Astrocyte (in vitro differentiated cells and primary cell): ENCODE results near the gene PLEKHG5. TPM values are rescaled to one million over a fixed set of nuclear protein-coding genes. Genes with fewer than 3 reads are reported as not detected.

Experiments
- DNase-seq: peaks from one replicate; pipeline ENCODE4 v3.0.0-alpha.2; 2010; ENCODE audit warnings: low read depth
- FAIRE-seq: peaks from 2 replicates; lab custom pipeline; 2011; peaks lifted over from hg19 to GRCh38; lab: Jason Lieb, UNC
- H2AFZ ChIP-seq: 2 replicates; pipeline ENCODE4 v1.6.0; 2012; ENCODE audit warnings: low read depth, low read length, inconsistent platforms
- H3K27ac ChIP-seq: 2 replicates; pipeline ENCODE4 v1.5.1; 2011; ENCODE audit warnings: low read depth, low read length, inconsistent platforms
- H3K27me3 ChIP-seq: 2 replicates; pipeline ENCODE4 v1.6.0; 2011; ENCODE audit warnings: low read length, inconsistent platforms; ENCODE audit not compliant: insufficient read depth
- H3K36me3 ChIP-seq: 2 replicates; pipeline ENCODE4 v1.5.1; 2011; ENCODE audit warnings: low read length, inconsistent platforms; ENCODE audit not compliant: insufficient read depth
- H3K4me1 ChIP-seq: 2 replicates; pipeline ENCODE4 v1.5.1; 2011; ENCODE audit warnings: low read length, inconsistent platforms; ENCODE audit not compliant: insufficient read depth
- H3K4me2 ChIP-seq: 2 replicates; pipeline ENCODE4 v1.6.0; 2012; ENCODE audit warnings: low read length, inconsistent platforms
- H3K4me3 ChIP-seq: 2 replicates; pipeline ENCODE4 v1.5.1; 2011; ENCODE audit warnings: low read depth, mild to moderate bottlenecking, low read length, inconsistent platforms; ENCODE audit not compliant: insufficient read depth
- H3K79me2 ChIP-seq: 2 replicates; pipeline ENCODE4 v1.6.0; 2012; ENCODE audit warnings: mild to moderate bottlenecking, low read length, inconsistent platforms; ENCODE audit not compliant: insufficient read depth
- H3K9ac ChIP-seq: 2 replicates; pipeline ENCODE4 v1.6.0; 2012; ENCODE audit warnings: mild to moderate bottlenecking, low read length, inconsistent platforms
- H3K9me3 ChIP-seq: 2 replicates; pipeline ENCODE4 v1.5.1; 2012; ENCODE audit warnings: low read depth, mild to moderate bottlenecking, low read length, inconsistent platforms; ENCODE audit not compliant: insufficient read depth
- H4K20me1 ChIP-seq: 2 replicates; pipeline ENCODE4 v1.6.0; 2012; ENCODE audit warnings: low read length, inconsistent platforms; ENCODE audit not compliant: insufficient read depth
- H3K27ac Mint-ChIP-seq: one replicate; pipeline ENCODE4 v1.8.0; 2021; ENCODE audit warnings: mild to moderate bottlenecking, mixed read lengths; ENCODE audit not compliant: unreplicated experiment
- H3K27me3 Mint-ChIP-seq: one replicate; pipeline ENCODE4 v1.8.0; 2021; ENCODE audit warnings: low read depth, mixed read lengths; ENCODE audit not compliant: unreplicated experiment
- H3K36me3 Mint-ChIP-seq: one replicate; pipeline ENCODE4 v1.8.0; 2021; ENCODE audit warnings: low read depth, mixed read lengths; ENCODE audit not compliant: unreplicated experiment
- H3K4me1 Mint-ChIP-seq: one replicate; pipeline ENCODE4 v1.8.0; 2021; ENCODE audit warnings: low read depth, mixed read lengths; ENCODE audit not compliant: unreplicated experiment
- H3K4me3 Mint-ChIP-seq: one replicate; pipeline ENCODE4 v1.8.0; 2021; ENCODE audit warnings: mild to moderate bottlenecking, moderate library complexity, mixed read lengths; ENCODE audit not compliant: unreplicated experiment
- H3K9me3 Mint-ChIP-seq: one replicate; pipeline ENCODE4 v1.8.0; 2021; ENCODE audit warnings: mild to moderate bottlenecking, mixed read lengths; ENCODE audit not compliant: unreplicated experiment
- EZH2 ChIP-seq: IDR thresholded peaks from 2 replicates; pipeline ENCODE4 v1.6.1; 2012; ENCODE audit warnings: mild to moderate bottlenecking, low read length, inconsistent platforms; ENCODE audit not compliant: insufficient read depth
- total RNA-seq: library from RNA; stranded (reverse); gene quantifications from 2 replicates; pipeline ENCODE4 v1.2.1, GENCODE V29; 2021
- TF ChIP-seq, protein P1 (sequence below): IDR thresholded peaks from 2 replicates; pipeline ENCODE4 v1.5.1; 2011; ENCODE audit warnings: low read depth, mild to moderate bottlenecking, inconsistent platforms, low read length, moderate library complexity; ENCODE audit not compliant: insufficient read depth

PLEKHG5 gene
- total RNA-seq, 1 donor from 2014 or later, result 25.1 TPM

- no peaks in the 10 kb centered on the region for H3K79me2 ChIP-seq
- H3K4me1 ChIP-seq, result no peaks in the 10 kb centered on the region
- no peak overlapping the region for H2AFZ ChIP-seq
- no peak overlapping the region for H3K4me3 ChIP-seq
- no peak overlapping the region for H3K9ac ChIP-seq
- H3K9me3 Mint-ChIP-seq, result peaks cover 5% of the 10 kb centered on the region
- TF ChIP-seq, protein P1, sequence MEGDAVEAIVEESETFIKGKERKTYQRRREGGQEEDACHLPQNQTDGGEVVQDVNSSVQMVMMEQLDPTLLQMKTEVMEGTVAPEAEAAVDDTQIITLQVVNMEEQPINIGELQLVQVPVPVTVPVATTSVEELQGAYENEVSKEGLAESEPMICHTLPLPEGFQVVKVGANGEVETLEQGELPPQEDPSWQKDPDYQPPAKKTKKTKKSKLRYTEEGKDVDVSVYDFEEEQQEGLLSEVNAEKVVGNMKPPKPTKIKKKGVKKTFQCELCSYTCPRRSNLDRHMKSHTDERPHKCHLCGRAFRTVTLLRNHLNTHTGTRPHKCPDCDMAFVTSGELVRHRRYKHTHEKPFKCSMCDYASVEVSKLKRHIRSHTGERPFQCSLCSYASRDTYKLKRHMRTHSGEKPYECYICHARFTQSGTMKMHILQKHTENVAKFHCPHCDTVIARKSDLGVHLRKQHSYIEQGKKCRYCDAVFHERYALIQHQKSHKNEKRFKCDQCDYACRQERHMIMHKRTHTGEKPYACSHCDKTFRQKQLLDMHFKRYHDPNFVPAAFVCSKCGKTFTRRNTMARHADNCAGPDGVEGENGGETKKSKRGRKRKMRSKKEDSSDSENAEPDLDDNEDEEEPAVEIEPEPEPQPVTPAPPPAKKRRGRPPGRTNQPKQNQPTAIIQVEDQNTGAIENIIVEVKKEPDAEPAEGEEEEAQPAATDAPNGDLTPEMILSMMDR, result no peak
- no peak for TF ChIP-seq EZH2
- no peak for DNase-seq
- H3K4me1 Mint-ChIP-seq, result no peaks in the 10 kb centered on the region
- no peak for FAIRE-seq
- H3K36me3 ChIP-seq, result peaks cover 3% of the 10 kb centered on the region
- H3K4me2 ChIP-seq, result no peak overlapping the region
- H3K27ac ChIP-seq, result no peak overlapping the region
- H3K27ac Mint-ChIP-seq, result no peak overlapping the region
- H4K20me1 ChIP-seq, result peaks cover 38% of the 10 kb centered on the region
- H3K27me3 Mint-ChIP-seq, result peaks cover 6% of the 10 kb centered on the region
- H3K9me3 ChIP-seq, result no peaks in the 10 kb centered on the region
- no peak overlapping the region for H3K4me3 Mint-ChIP-seq
- H3K36me3 Mint-ChIP-seq, result peaks cover 16% of the 10 kb centered on the region
- peaks cover 5% of the 10 kb centered on the region for H3K27me3 ChIP-seq
Measured at GRCh38 chr1:6461538-6462411, 29.7 kb downstream of the PLEKHG5 start.

GRCh38 chr1:6461051-6461530 lies 30.4 kb downstream of the PLEKHG5 start:
- peak overlapping the region; percentile 34 for H3K27ac Mint-ChIP-seq
- peaks cover 38% of the 10 kb centered on the region for H4K20me1 ChIP-seq
- H3K9me3 Mint-ChIP-seq, result peaks cover 5% of the 10 kb centered on the region
- H3K4me3 ChIP-seq, result no peak overlapping the region
- peaks cover 3% of the 10 kb centered on the region for H3K36me3 ChIP-seq
- H3K4me2 ChIP-seq, result no peak overlapping the region
- TF ChIP-seq EZH2, result no peak
- TF ChIP-seq, protein P1, result no peak
- no peaks in the 10 kb centered on the region for H3K4me1 ChIP-seq
- no peaks in the 10 kb centered on the region for H3K4me1 Mint-ChIP-seq
- peaks cover 16% of the 10 kb centered on the region for H3K36me3 Mint-ChIP-seq
- H3K27ac ChIP-seq, result no peak overlapping the region
- H3K4me3 Mint-ChIP-seq, result no peak overlapping the region
- no peak for DNase-seq
- no peak for FAIRE-seq
- no peak overlapping the region for H2AFZ ChIP-seq
- H3K27me3 Mint-ChIP-seq, result peaks cover 9% of the 10 kb centered on the region
- no peaks in the 10 kb centered on the region for H3K79me2 ChIP-seq
- no peaks in the 10 kb centered on the region for H3K9me3 ChIP-seq
- H3K27me3 ChIP-seq, result peaks cover 9% of the 10 kb centered on the region
- no peak overlapping the region for H3K9ac ChIP-seq
